Limb (tissue), 2 donors: ENCODE results near the gene SULT2B1.
"Not testable (repeated sequence)": the region's sequence is repeated elsewhere in the genome, so short reads cannot be mapped to it uniquely, and the experiment has no call there.

Source experiments
- DNase-seq, 2 donors: peaks; one replicate each; pipeline ENCODE4 v3.0.0-alpha.2; 2016; ENCODE audit errors: extremely low spot score in 2 of 2

SULT2B1 gene

GRCh38 chr19:48618916-48619691 is 67.1 kb downstream of the SULT2B1 start, which contains the start of the genes RPL18 and SPHK2:
TSS of gene RPL18 (minus strand) at chr19:48619178. CDS start at chr19:48619143, 35 bp downstream.
TSS of gene SPHK2 (plus strand) at chr19:48619506. CDS start at chr19:48620515, 1,009 bp downstream.
- DNase-seq, result peak; percentile 99 to 100

GRCh38 chr19:48619692-48620585 is 68.0 kb downstream of the SULT2B1 start:
- DNase-seq, result peak in 1 of 2 donors; percentile 31

- DNase-seq, result peak in 1 of 2 donors; percentile 31
These were observed 71.6 kb downstream of the SULT2B1 start for GRCh38 chr19:48623556-48624066.

- peak; percentile 98 to 99 for DNase-seq
These were observed 72.2 kb downstream of the SULT2B1 start for GRCh38 chr19:48624067-48624594.

- DNase-seq, result no peak
These were observed 73.1 kb downstream of the SULT2B1 start for GRCh38 chr19:48624791-48625723.

GRCh38 chr19:48625891-48626327 is 73.9 kb downstream of the SULT2B1 start:
- peak in 1 of 2 donors; percentile 34 for DNase-seq

GRCh38 chr19:48627201-48627864 is 75.4 kb downstream of the SULT2B1 start:
- DNase-seq, result no peak

- peak in 1 of 2 donors; percentile 34 for DNase-seq
These were observed 75.9 kb downstream of the SULT2B1 start for GRCh38 chr19:48627865-48628314.

- DNase-seq, result peak in 1 of 2 donors; percentile 52
These were observed 76.7 kb downstream of the SULT2B1 start for GRCh38 chr19:48628486-48629296.

GRCh38 chr19:48629297-48629598 is 77.3 kb downstream of the SULT2B1 start:
- peak in 1 of 2 donors; percentile 34 for DNase-seq

GRCh38 chr19:48629599-48630295 is 77.8 kb downstream of the SULT2B1 start:
- peak in 1 of 2 donors; percentile 72 for DNase-seq

GRCh38 chr19:48630296-48631063 is 78.5 kb downstream of the SULT2B1 start:
- peak in 1 of 2 donors; percentile 72 for DNase-seq

GRCh38 chr19:48631225-48631624 is 79.3 kb downstream of the SULT2B1 start:
- DNase-seq, result peak in 1 of 2 donors; percentile 43

GRCh38 chr19:48632286-48632685 is 80.3 kb downstream of the SULT2B1 start:
- not testable (repeated sequence) for DNase-seq

GRCh38 chr19:48632692-48633147 is 80.7 kb downstream of the SULT2B1 start:
- no peak for DNase-seq

GRCh38 chr19:48633148-48634035 is 81.4 kb downstream of the SULT2B1 start:
- DNase-seq, result no peak

GRCh38 chr19:48634036-48634342 is 82.0 kb downstream of the SULT2B1 start:
- no peak for DNase-seq
